Gastrocnemius medialis (tissue), 4 donors: ENCODE results near the gene IL17D.

Experiments
- POLR2A ChIP-seq, 2 donors: fragments of 450-650 bp; IDR thresholded peaks; one replicate each; pipeline ENCODE4 v1.6.1; 2017; ENCODE audit warnings: antibody characterized with exemption in 2 of 2, mild to moderate bottlenecking in 2 of 2, moderate library complexity in 2 of 2
- TF ChIP-seq, protein P1 (sequence below), 5 experiments: fragments of 450-650 bp in 3 of 5; fragments of 200-600 bp in 2 of 5; sonication (generic) in 2 of 5; IDR thresholded peaks in 4 of 5; conservative IDR thresholded peaks in 1 of 5; 1 replicate in 4 of 5; 2 replicates in 1 of 5; pipeline ENCODE4 v1.5.1; 2016 to 2019; ENCODE audit warnings: antibody characterized with exemption in 5 of 5, mild to moderate bottlenecking in 3 of 5, moderate library complexity in 3 of 5

DNA sequence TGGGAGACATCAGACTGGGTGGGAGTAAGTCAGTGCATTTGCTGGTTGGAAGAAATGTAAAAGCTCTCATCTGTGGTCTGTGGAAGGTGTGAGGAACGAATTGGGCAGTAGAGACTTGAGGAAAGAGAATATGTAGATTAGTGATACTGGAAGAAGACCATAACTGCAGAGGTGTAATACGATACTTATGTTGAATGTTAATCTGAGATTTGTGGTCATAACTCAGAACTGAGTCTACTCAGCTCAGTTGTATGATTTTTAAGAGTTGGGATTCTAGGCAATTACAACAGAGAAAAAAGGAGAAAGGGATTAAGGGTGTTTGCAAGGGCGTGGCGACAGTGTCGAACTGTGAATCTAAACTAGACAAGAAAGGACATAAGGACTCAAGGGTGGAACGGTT is 3.2 kb upstream of the IL17D start:
- TF ChIP-seq POLR2A (IDR thresholded peaks at IDR 0.05) = no peak
- TF ChIP-seq, protein P1, sequence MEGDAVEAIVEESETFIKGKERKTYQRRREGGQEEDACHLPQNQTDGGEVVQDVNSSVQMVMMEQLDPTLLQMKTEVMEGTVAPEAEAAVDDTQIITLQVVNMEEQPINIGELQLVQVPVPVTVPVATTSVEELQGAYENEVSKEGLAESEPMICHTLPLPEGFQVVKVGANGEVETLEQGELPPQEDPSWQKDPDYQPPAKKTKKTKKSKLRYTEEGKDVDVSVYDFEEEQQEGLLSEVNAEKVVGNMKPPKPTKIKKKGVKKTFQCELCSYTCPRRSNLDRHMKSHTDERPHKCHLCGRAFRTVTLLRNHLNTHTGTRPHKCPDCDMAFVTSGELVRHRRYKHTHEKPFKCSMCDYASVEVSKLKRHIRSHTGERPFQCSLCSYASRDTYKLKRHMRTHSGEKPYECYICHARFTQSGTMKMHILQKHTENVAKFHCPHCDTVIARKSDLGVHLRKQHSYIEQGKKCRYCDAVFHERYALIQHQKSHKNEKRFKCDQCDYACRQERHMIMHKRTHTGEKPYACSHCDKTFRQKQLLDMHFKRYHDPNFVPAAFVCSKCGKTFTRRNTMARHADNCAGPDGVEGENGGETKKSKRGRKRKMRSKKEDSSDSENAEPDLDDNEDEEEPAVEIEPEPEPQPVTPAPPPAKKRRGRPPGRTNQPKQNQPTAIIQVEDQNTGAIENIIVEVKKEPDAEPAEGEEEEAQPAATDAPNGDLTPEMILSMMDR (IDR thresholded peaks at IDR 0.05 in 4 of 5, conservative IDR thresholded peaks at IDR 0.05 in 1 of 5) = no peak
